CD14-positive monocyte (primary cell): Measurements from ENCODE around the gene FGD4. TPM values are rescaled to one million over a fixed set of nuclear protein-coding genes. Genes with fewer than 3 reads are reported as not detected.

ENCODE experiments used
- DNase-seq, 3 donors: peaks; one replicate each; pipeline ENCODE4 v3.0.0-alpha.2; 2011 to 2022
- H2AFZ ChIP-seq: 2 replicates; pipeline ENCODE4 v1.6.0; 2012; ENCODE audit warnings: mild to moderate bottlenecking, low read depth, low read length, inconsistent platforms; ENCODE audit not compliant: insufficient read depth, poor library complexity, severe bottlenecking
- H3K27ac ChIP-seq, 2 donors: 1 replicate in 1 of 2; 2 replicates in 1 of 2; pipeline ENCODE4 v1.5.1; 2012 to 2013; ENCODE audit warnings: low read length in 2 of 2, control low read depth in 1 of 2, inconsistent platforms in 1 of 2, low read depth in 1 of 2, mild to moderate bottlenecking in 1 of 2
- H3K27me3 ChIP-seq, 2 donors: one replicate each; pipeline versions ENCODE4 v1.6.0 to v1.6.1; 2011 to 2013; ENCODE audit warnings: low read length in 2 of 2; ENCODE audit not compliant: control insufficient read depth in 2 of 2, insufficient read depth in 2 of 2
- H3K36me3 ChIP-seq, 2 donors: replicated peaks in 1 of 2; 1 replicate in 1 of 2; 2 replicates in 1 of 2; pipeline versions ENCODE4 v1.5.1 to v1.6.1; 2012 to 2013; ENCODE audit warnings: low read length in 2 of 2, control low read depth in 1 of 2, inconsistent platforms in 1 of 2, mild to moderate bottlenecking in 1 of 2; ENCODE audit not compliant: insufficient read depth in 2 of 2, control insufficient read depth in 1 of 2
- H3K4me1 ChIP-seq, 2 donors: 1 replicate in 1 of 2; 2 replicates in 1 of 2; pipeline versions ENCODE4 v1.5.1 to v1.6.1; 2012 to 2013; ENCODE audit warnings: low read length in 2 of 2, control low read depth in 1 of 2, inconsistent platforms in 1 of 2, mild to moderate bottlenecking in 1 of 2, moderate library complexity in 1 of 2; ENCODE audit not compliant: insufficient read depth in 2 of 2, control insufficient read depth in 1 of 2
- H3K4me2 ChIP-seq: replicated peaks from 2 replicates; pipeline ENCODE3; 2012; ENCODE audit warnings: low read length, moderate library complexity, mild to moderate bottlenecking; ENCODE audit not compliant: poor library complexity, severe bottlenecking; ENCODE audit errors: extremely low read depth
- H3K4me3 ChIP-seq, 3 experiments: fragments of 200-600 bp in 1 of 3; sonication (generic) in 1 of 3; replicated peaks in 1 of 3; 1 replicate in 2 of 3; 2 replicates in 1 of 3; pipeline ENCODE4 v1.5.1; 2011 to 2013; ENCODE audit warnings: low read length in 3 of 3, mild to moderate bottlenecking in 3 of 3, control low read depth in 2 of 3, low read depth in 2 of 3, inconsistent platforms in 1 of 3, moderate library complexity in 1 of 3
- H3K79me2 ChIP-seq: 2 replicates; pipeline ENCODE4 v1.6.0; 2012; ENCODE audit warnings: mild to moderate bottlenecking, control low read depth, inconsistent platforms, low read length, moderate library complexity; ENCODE audit not compliant: insufficient read depth
- H3K9ac ChIP-seq: 2 replicates; pipeline ENCODE4 v1.6.0; 2017; ENCODE audit warnings: low read length, mild to moderate bottlenecking; ENCODE audit not compliant: insufficient read depth, poor library complexity, severe bottlenecking
- H3K9me3 ChIP-seq, 2 donors: replicated peaks in 1 of 2; 1 replicate in 1 of 2; 2 replicates in 1 of 2; pipeline versions ENCODE4 v1.5.1 to v1.6.1; 2012 to 2013; ENCODE audit warnings: low read length in 2 of 2, control low read depth in 1 of 2; ENCODE audit not compliant: control insufficient read depth in 1 of 2, insufficient read depth in 1 of 2
- H4K20me1 ChIP-seq: 2 replicates; pipeline ENCODE4 v1.6.0; 2012; ENCODE audit warnings: mild to moderate bottlenecking, low read length, control low read depth, moderate library complexity; ENCODE audit not compliant: insufficient read depth
- H3K27ac Mint-ChIP-seq, 7 donors: one replicate each; pipeline ENCODE4 v1.8.0; 2020; ENCODE audit warnings: mild to moderate bottlenecking in 7 of 7, mixed read lengths in 7 of 7, moderate library complexity in 6 of 7, inconsistent platforms in 2 of 7
- H3K27me3 Mint-ChIP-seq, 3 donors: one replicate each; pipeline ENCODE4 v1.8.0; 2021 to 2022; ENCODE audit warnings: low read depth in 3 of 3, mild to moderate bottlenecking in 3 of 3, mixed read lengths in 3 of 3, moderate library complexity in 3 of 3, inconsistent platforms in 1 of 3
- H3K36me3 Mint-ChIP-seq, 2 donors: one replicate each; pipeline ENCODE4 v1.8.0; 2020; ENCODE audit warnings: mixed read lengths in 2 of 2, inconsistent platforms in 1 of 2, mild to moderate bottlenecking in 1 of 2
- H3K4me1 Mint-ChIP-seq: one replicate; pipeline ENCODE4 v1.8.0; 2020; ENCODE audit warnings: mild to moderate bottlenecking, mixed read lengths
- H3K4me3 Mint-ChIP-seq, 2 donors: one replicate each; pipeline ENCODE4 v1.8.0; 2020; ENCODE audit warnings: mild to moderate bottlenecking in 2 of 2, mixed read lengths in 2 of 2, moderate library complexity in 1 of 2
- H3K9me3 Mint-ChIP-seq, 7 donors: one replicate each; pipeline ENCODE4 v1.8.0; 2020 to 2022; ENCODE audit warnings: mixed read lengths in 7 of 7, mild to moderate bottlenecking in 6 of 7, moderate library complexity in 6 of 7, inconsistent platforms in 2 of 7
- WGBS: methylation state at CpG from one replicate; pipeline ENCODE4 v1.1.5; 2013; ENCODE audit warnings: missing lambda C conversion rate; ENCODE audit not compliant: insufficient coverage; 5-methylcytosine and 5-hydroxymethylcytosine counted together
- intact Hi-C, 2 donors: fragments of 100-400 bp; cut with micrococcal nuclease; formaldehyde crosslinking; loops; one replicate each; pipeline versions ENCODE4 v1.15.0 to v1.15.1; 2023
- polyA plus RNA-seq, 3 donors: library from polyadenylated mRNA; depleted of rRNA in 1 of 3; unstranded in 2 of 3; stranded (reverse) in 1 of 3; fragments of 300-500 nt in 2 of 3; fragments of >200 nt in 1 of 3; fragmentation: Illumina TruSeq in 2 of 3; gene quantifications; 1 replicate in 2 of 3; 2 replicates in 1 of 3; pipeline ENCODE4 v1.2.3, GENCODE V29; 2012 to 2021
- TF ChIP-seq, protein P1 (sequence below): fragments of 200-600 bp; IDR thresholded peaks from one replicate; pipeline ENCODE4 v1.8.0; 2022; ENCODE audit warnings: antibody characterized with exemption, mild to moderate bottlenecking

Gene FGD4
- polyA plus RNA-seq, 3 donors: 5.3 to 34.4 (median 6.0) TPM

DNA sequence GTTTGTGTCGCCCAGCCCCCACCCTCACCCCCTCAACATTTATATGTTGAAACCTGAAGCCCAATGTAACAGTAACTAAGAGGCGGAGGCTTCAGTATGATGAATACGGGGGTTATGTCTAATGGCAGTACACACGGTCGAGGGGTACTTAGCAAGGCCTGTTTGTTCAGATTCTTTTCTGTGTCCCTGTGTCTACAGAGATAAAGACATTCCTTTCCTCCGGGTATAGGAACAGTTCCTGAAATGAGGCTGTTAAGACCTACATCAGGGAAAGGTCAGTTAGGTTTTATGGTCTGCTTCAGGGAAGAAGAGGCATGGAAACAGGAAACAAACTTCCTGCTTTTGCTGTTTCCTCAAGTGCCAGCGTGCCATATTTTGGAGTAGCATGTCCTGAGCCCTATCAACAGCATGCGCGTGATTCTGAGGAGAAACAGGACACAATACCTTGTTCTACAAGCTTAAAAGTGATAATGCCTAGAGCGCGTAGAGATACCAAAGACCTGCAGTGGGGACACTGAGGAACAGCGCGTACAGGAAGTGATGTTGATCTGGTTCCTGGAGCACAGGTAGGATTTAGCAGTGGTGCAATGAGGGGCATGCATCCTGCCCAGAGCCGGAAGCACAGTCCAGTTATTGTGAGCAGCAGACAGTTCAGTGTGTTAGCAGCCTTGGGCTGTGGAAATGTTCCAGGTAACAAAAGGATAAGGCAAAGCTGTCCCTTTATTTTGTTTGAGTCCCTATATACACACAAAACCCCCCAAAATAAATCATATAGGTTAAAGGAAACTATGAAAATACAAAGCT, 47.2 kb downstream of the FGD4 start:
- Mint-ChIP-seq H3K27ac (no peak overlapping the region), H3K4me1 (peaks cover 12% of the 10 kb centered on the region), H3K4me3 (no peak overlapping the region), H3K27me3 (peaks cover 0 to 2% (median 0%) of the 10 kb centered on the region in 3 donors), H3K36me3 (no peaks in the 10 kb centered on the region), H3K9me3 (no peaks in the 10 kb centered on the region)
- H3K9ac ChIP-seq: no peak overlapping the region
- intact Hi-C loops: no loop called here
- no peaks in the 10 kb centered on the region for H4K20me1 ChIP-seq
- H3K36me3 ChIP-seq: no peaks in the 10 kb centered on the region
- TF ChIP-seq, protein P1, sequence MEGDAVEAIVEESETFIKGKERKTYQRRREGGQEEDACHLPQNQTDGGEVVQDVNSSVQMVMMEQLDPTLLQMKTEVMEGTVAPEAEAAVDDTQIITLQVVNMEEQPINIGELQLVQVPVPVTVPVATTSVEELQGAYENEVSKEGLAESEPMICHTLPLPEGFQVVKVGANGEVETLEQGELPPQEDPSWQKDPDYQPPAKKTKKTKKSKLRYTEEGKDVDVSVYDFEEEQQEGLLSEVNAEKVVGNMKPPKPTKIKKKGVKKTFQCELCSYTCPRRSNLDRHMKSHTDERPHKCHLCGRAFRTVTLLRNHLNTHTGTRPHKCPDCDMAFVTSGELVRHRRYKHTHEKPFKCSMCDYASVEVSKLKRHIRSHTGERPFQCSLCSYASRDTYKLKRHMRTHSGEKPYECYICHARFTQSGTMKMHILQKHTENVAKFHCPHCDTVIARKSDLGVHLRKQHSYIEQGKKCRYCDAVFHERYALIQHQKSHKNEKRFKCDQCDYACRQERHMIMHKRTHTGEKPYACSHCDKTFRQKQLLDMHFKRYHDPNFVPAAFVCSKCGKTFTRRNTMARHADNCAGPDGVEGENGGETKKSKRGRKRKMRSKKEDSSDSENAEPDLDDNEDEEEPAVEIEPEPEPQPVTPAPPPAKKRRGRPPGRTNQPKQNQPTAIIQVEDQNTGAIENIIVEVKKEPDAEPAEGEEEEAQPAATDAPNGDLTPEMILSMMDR: no peak
- H3K4me1 ChIP-seq: peaks cover 0 to 9% of the 10 kb centered on the region in 2 donors
- H3K9me3 ChIP-seq: no peaks in the 10 kb centered on the region
- no peak for DNase-seq
- no peak overlapping the region for H3K27ac ChIP-seq
- WGBS: 96% methylated on average over 10 of the region's 14 CpGs
- no peaks in the 10 kb centered on the region for H3K27me3 ChIP-seq
- H3K4me2 ChIP-seq: no peak overlapping the region
- H3K4me3 ChIP-seq: no peak overlapping the region
- H3K79me2 ChIP-seq: no peaks in the 10 kb centered on the region
- H2AFZ ChIP-seq: no peak overlapping the region

DNA sequence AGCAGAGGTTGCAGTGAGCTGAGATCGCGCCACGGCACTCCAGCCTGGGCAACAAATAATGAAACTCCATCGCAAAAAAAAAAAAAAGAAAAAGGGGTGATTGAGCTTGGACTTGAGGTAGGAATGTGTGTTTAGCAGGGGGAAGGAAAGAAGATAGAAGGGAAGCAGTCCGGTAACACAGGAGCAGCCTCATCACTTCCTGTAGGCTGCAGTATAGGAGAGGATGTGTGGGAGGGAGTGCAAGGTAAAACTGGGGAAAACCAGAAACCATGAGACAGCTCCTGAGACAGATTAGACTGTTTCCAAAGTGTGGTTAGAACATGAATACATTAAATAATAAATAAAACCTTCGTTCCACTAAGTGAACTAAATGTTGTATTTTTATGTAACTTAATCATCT, 49.2 kb downstream of the FGD4 start:
- H3K4me1 Mint-ChIP-seq: peaks cover 12% of the 10 kb centered on the region
- intact Hi-C loops: no loop called here
- no peaks in the 10 kb centered on the region for H4K20me1 ChIP-seq
- 92% methylated on average over 4 of the region's 6 CpGs for WGBS
- H3K27ac Mint-ChIP-seq: peak overlapping the region in 1 of 7 donors; percentile 56
- H3K79me2 ChIP-seq: no peaks in the 10 kb centered on the region
- no peak overlapping the region for H2AFZ ChIP-seq
- no peak overlapping the region for H3K4me3 Mint-ChIP-seq
- no peaks in the 10 kb centered on the region for H3K9me3 Mint-ChIP-seq
- H3K4me2 ChIP-seq: no peak overlapping the region
- no peaks in the 10 kb centered on the region for H3K27me3 ChIP-seq
- no peak overlapping the region for H3K4me3 ChIP-seq
- DNase-seq: no peak
- H3K9ac ChIP-seq: no peak overlapping the region
- no peaks in the 10 kb centered on the region for H3K36me3 Mint-ChIP-seq
- TF ChIP-seq, protein P1: no peak
- peaks cover 0 to 9% of the 10 kb centered on the region in 2 donors for H3K4me1 ChIP-seq
- H3K9me3 ChIP-seq: no peaks in the 10 kb centered on the region
- no peaks in the 10 kb centered on the region for H3K36me3 ChIP-seq
- peaks cover 0 to 4% (median 0%) of the 10 kb centered on the region in 3 donors for H3K27me3 Mint-ChIP-seq
- no peak overlapping the region for H3K27ac ChIP-seq
